ENCODE results near the gene PTGER1. TPM values are rescaled to one million over a fixed set of nuclear protein-coding genes. Genes with fewer than 3 reads are reported as not detected.

The PTGER1 gene
- total and polyA plus RNA-seq, 2 donors (not counting 3 experiments of a cell fraction or from before 2014, with no cell fraction given): 0.21 to 0.40 TPM

DNA sequence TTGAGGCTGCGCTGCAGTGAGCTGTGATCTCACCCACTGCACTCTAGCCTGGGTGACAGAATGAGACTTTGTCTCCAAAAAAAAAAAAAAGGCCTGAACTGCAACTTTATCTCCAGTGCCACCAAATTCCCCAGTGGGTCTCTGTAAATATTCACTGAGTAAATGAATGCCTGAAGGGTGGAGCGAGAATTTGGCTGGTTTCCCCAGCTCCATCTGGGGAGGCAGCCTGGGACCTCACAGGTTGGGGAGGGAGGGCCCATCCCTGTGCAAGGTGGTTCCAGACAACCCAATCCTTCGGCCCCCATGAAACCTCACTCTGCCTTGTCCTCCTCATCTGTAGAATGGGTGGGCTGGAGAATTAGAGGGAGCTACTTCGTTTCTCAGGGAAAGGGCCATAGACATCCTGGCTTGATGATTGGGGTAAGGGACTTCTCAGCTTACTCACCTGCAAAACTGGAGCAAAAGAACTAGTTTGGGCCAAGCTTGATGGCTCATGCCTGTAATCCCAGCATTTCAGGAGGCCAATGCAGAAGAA is 46.2 kb downstream of the PTGER1 start:
- Histone ChIP-seq H3K27ac (ENCODE audit: insufficient read depth, low read depth, low read length) (no peak overlapping the region), H4K20me1 (replicated peaks; ENCODE audit: control insufficient read depth, extremely low read depth, insufficient read depth, low read length) (no peaks in the 10 kb centered on the region), H2AFZ (ENCODE audit: low read depth, low read length) (no peak overlapping the region), H3K9me1 (replicated peaks; ENCODE audit: control insufficient read depth, extremely low read depth, insufficient read depth, low read length) (no peaks in the 10 kb centered on the region), H3K4me2 (ENCODE audit: insufficient read depth, low read length) (no peak overlapping the region), H3K36me3 (ENCODE audit: control insufficient read depth in 2 of 2, extremely low read depth in 1 of 2, insufficient read depth in 2 of 2, low read length in 2 of 2) (no peaks in the 10 kb centered on the region), H3K9ac (replicated peaks; ENCODE audit: extremely low read depth, insufficient read depth, low read length) (no peak overlapping the region), H3K79me2 (ENCODE audit: control insufficient read depth, insufficient read depth, low read length) (peaks cover 6% of the 10 kb centered on the region), H3K27me3 (ENCODE audit: control insufficient read depth in 2 of 2, insufficient read depth in 2 of 2, low read length in 2 of 2) (peaks cover 0 to 2% of the 10 kb centered on the region in 2 experiments), H3K9me3 (replicated peaks; ENCODE audit: control insufficient read depth, insufficient read depth, low read length) (no peaks in the 10 kb centered on the region), H3K4me1 (ENCODE audit: control insufficient read depth, extremely low read depth, insufficient read depth, low read length) (peaks cover 4% of the 10 kb centered on the region), H3K4me3 (replicated peaks in 1 of 3; ENCODE audit: insufficient read depth in 1 of 3, low read depth in 1 of 3, low read length in 3 of 3) (no peak overlapping the region)
- DNase-seq (ENCODE audit: low read depth, low spot score): no peak
- dilution Hi-C loops (cut with MboI; ENCODE audit: extremely low pct_ligation_motif_present, low sequenced_read_pairs) (no loop called here), intact Hi-C loops (cut with micrococcal nuclease) (no loop called here)
- ChIA-PET POLR2A (no interaction called here), CTCF (interaction anchor here (0.7 to 1.3 kb wide), 4 partner anchors 10 to 67 kb away, joined by 3 to 5 read pairs (median 4); no protein-coding TSS in a partner anchor)
- no TSS peak for BruUV-seq (replicated peaks)
- TF ChIP-seq, protein P1, sequence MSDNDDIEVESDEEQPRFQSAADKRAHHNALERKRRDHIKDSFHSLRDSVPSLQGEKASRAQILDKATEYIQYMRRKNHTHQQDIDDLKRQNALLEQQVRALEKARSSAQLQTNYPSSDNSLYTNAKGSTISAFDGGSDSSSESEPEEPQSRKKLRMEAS (IDR thresholded peaks at IDR 0.05; ENCODE audit: insufficient read depth, insufficient read length): no peak
- TF ChIP-seq, protein P2, sequence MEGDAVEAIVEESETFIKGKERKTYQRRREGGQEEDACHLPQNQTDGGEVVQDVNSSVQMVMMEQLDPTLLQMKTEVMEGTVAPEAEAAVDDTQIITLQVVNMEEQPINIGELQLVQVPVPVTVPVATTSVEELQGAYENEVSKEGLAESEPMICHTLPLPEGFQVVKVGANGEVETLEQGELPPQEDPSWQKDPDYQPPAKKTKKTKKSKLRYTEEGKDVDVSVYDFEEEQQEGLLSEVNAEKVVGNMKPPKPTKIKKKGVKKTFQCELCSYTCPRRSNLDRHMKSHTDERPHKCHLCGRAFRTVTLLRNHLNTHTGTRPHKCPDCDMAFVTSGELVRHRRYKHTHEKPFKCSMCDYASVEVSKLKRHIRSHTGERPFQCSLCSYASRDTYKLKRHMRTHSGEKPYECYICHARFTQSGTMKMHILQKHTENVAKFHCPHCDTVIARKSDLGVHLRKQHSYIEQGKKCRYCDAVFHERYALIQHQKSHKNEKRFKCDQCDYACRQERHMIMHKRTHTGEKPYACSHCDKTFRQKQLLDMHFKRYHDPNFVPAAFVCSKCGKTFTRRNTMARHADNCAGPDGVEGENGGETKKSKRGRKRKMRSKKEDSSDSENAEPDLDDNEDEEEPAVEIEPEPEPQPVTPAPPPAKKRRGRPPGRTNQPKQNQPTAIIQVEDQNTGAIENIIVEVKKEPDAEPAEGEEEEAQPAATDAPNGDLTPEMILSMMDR (IDR thresholded peaks at IDR 0.05; ENCODE audit: extremely low read depth in 1 of 2, insufficient read depth in 1 of 2, low read depth in 1 of 2, low read length in 2 of 2): no peak
- TF ChIP-seq GATA2 (IDR thresholded peaks at IDR 0.05; ENCODE audit: insufficient read depth, insufficient read length, low read depth, low read length) (no peak), POLR2AphosphoS5 (IDR thresholded peaks at IDR 0.05; ENCODE audit: insufficient read depth, low read depth, low read length) (no peak), EZH2 (IDR thresholded peaks at IDR 0.05; ENCODE audit: borderline replicate concordance, low read depth, low read length, severe bottlenecking) (no peak), MYC (IDR thresholded peaks at IDR 0.05; ENCODE audit: low read depth, low read length) (no peak), POLR2A (IDR thresholded peaks at IDR 0.05; ENCODE audit: low read depth, low read length) (no peak), JUN (IDR thresholded peaks at IDR 0.05; ENCODE audit: borderline replicate concordance, insufficient read depth, insufficient read length, low read depth) (no peak), FOS (IDR thresholded peaks at IDR 0.05; ENCODE audit: borderline replicate concordance, insufficient read depth, low read length) (no peak)
- no peak for FAIRE-seq
